Ovary (tissue), 9 donors: ENCODE results near the gene DLAT. TPM values are rescaled to one million over a fixed set of nuclear protein-coding genes. Genes with fewer than 3 reads are reported as not detected.
"Not testable (repeated sequence)": the region's sequence is repeated elsewhere in the genome, so short reads cannot be mapped to it uniquely, and the experiment has no call there.

Source experiments
- DNase-seq, 5 donors: peaks; one replicate each; pipeline ENCODE4 v3.0.0-alpha.2; 2019 to 2020
- H3K27ac ChIP-seq, 2 donors: fragments of 200-600 bp; one replicate each; pipeline versions ENCODE4 v1.5.1 to v1.8.0; 2019 to 2022
- H3K27me3 ChIP-seq: fragments of 200-600 bp; one replicate; pipeline ENCODE4 v1.8.0; 2022
- H3K36me3 ChIP-seq: fragments of 200-600 bp; sonication (generic); one replicate; pipeline ENCODE4 v1.5.1; 2019
- H3K4me1 ChIP-seq: one replicate; pipeline ENCODE4 v1.8.1; 2013; ENCODE audit warnings: mild to moderate bottlenecking, moderate library complexity; ENCODE audit not compliant: insufficient read depth
- H3K4me3 ChIP-seq: fragments of 200-600 bp; sonication (generic); one replicate; pipeline ENCODE4 v1.5.1; 2017
- H3K9me3 ChIP-seq, 2 donors: fragments of 200-600 bp in 1 of 2; sonication (generic) in 1 of 2; one replicate each; pipeline versions ENCODE4 v1.5.1 to v1.8.1; 2013 to 2019; ENCODE audit warnings: mild to moderate bottlenecking in 1 of 2, moderate library complexity in 1 of 2
- CTCF ChIP-seq, 3 donors: fragments of 450-650 bp in 2 of 3; fragments of 200-600 bp in 1 of 3; IDR thresholded peaks; one replicate each; pipeline versions ENCODE4 v1.5.1 to v1.8.0; 2016 to 2022; ENCODE audit warnings: antibody characterized with exemption in 3 of 3, mild to moderate bottlenecking in 1 of 3
- EP300 ChIP-seq: sonication (generic); formaldehyde crosslinking; IDR thresholded peaks from one replicate; pipeline ENCODE4 v1.6.1; 2017; ENCODE audit warnings: antibody characterized with exemption
- POLR2A ChIP-seq: fragments of 450-650 bp; IDR thresholded peaks from one replicate; pipeline ENCODE4 v1.6.1; 2017; ENCODE audit warnings: antibody characterized with exemption, mild to moderate bottlenecking, moderate library complexity
- WGBS, 3 donors: extraction: QIAGEN DNeasy Blood & Tissue Kit in 1 of 3; methylation state at CpG; one replicate each; pipeline versions ENCODE4 v1.1.5 to v1.1.7; 2013 to 2017; 5-methylcytosine and 5-hydroxymethylcytosine counted together
- intact Hi-C, 4 donors: fragments of 100-400 bp; cut with DNase I; formaldehyde crosslinking; loops; one replicate each; pipeline versions ENCODE4 v1.11.0 to v1.15.1; 2022 to 2023
- polyA plus RNA-seq, 2 donors: library from polyadenylated mRNA; stranded (reverse); fragments of 200-250 nt in 1 of 2; fragments of 350-450 nt in 1 of 2; fragmentation: Illumina TruSeq in 1 of 2; extraction: RNeasy Lipid Tissue Mini Kit (QIAGEN cat#74804) in 1 of 2; gene quantifications; one replicate each; pipeline ENCODE4 v1.2.3, GENCODE V29; 2013 to 2014
- total RNA-seq, 7 donors: library from RNA; depleted of rRNA in 2 of 7; stranded (reverse); fragments of >200 nt in 2 of 7; fragmentation: NEBNext Ultra II Directional in 3 of 7; extraction: Animal tissue kit (Norgen Biotek cat#: 25700) in 3 of 7; gene quantifications; one replicate each; pipeline versions ENCODE4 v1.1.0 to v1.2.4, GENCODE V29; 2016 to 2023
- donor health status: DM: no; HTN: no; CAD: no; lungs with moderate emphysema.
- donor health status: DM: no; HTN: no; CAD: no.
- donor health status: Bipolar disorder and iron deficiency.
- donor health status: DM: yes; HTN: yes; CAD: no.
- donor health status: DM: no; HTN: no; CAD: no.
- donor health status: DM: yes; HTN: yes; CAD: no.

The DLAT gene
- total and polyA plus RNA-seq, 9 donors, result 10.8 to 27.8 (median 19.9) TPM

- DNase-seq, result no peak
- H3K27me3 ChIP-seq, result no peaks in the 10 kb centered on the region
- WGBS, 3 donors, result 59 to 69% (median 60%) methylated on average over 4 of the region's 4 CpGs
- H3K4me1 ChIP-seq, result peaks cover 8% of the 10 kb centered on the region
- H3K36me3 ChIP-seq, result peaks cover 2% of the 10 kb centered on the region
- no peak for TF ChIP-seq CTCF (IDR thresholded peaks at IDR 0.05)
- intact Hi-C loops, result loop anchor here in 1 of 4 donors (10.0 kb wide), 1 partner anchor 208 kb away; the partner anchor contains the start of genes ALG9, CFAP68 and FDXACB1
- H3K9me3 ChIP-seq, result no peaks in the 10 kb centered on the region
- no peak overlapping the region for H3K27ac ChIP-seq
- H3K4me3 ChIP-seq, result no peak overlapping the region
Observed at GRCh38 chr11:112082729-112083128, 57.5 kb downstream of the DLAT start.

GRCh38 chr11:112085822-112086421, 60.7 kb downstream of the DLAT start:
- WGBS, 3 donors, result 2% methylated on average over 19 of the region's 19 CpGs
- Histone ChIP-seq H3K4me3 (peak overlapping the region; percentile 71), H3K4me1 (peaks cover 10% of the 10 kb centered on the region), H3K36me3 (no peaks in the 10 kb centered on the region), H3K27me3 (no peaks in the 10 kb centered on the region), H3K27ac (no peak overlapping the region), H3K9me3 (no peaks in the 10 kb centered on the region)
- no peak for TF ChIP-seq POLR2A
- no peak for TF ChIP-seq EP300
- no peak for TF ChIP-seq CTCF (IDR thresholded peaks at IDR 0.05)
- intact Hi-C loops, result loop anchor here in 1 of 4 donors (10.0 kb wide), 1 partner anchor 211 kb away; the partner anchor contains the start of genes ALG9, CFAP68 and FDXACB1
- peak in 1 of 5 donors; percentile 30 for DNase-seq

GRCh38 chr11:112086422-112087191, 61.4 kb downstream of the DLAT start, which contains the start of the genes SDHD and TIMM8B:
TSS of gene SDHD (plus strand) at chr11:112086873. CDS start at chr11:112086908, 35 bp downstream.
TSS of gene TIMM8B (minus strand) at chr11:112086756. CDS start at chr11:112086723, 33 bp downstream.
- Histone ChIP-seq H3K4me3 (peak within 1 kb of the TSS; percentile 71), H3K27me3 (no peaks in the 10 kb centered on the region), H3K4me1 (peaks cover 10% of the 10 kb centered on the region), H3K36me3 (no peaks in the 10 kb centered on the region), H3K9me3 (no peaks in the 10 kb centered on the region), H3K27ac (peak within 1 kb of the TSS; percentile 2 to 23)
- peak; percentile 95 to 96 (median 95) for DNase-seq
- intact Hi-C loops, result loop anchor here in 1 of 4 donors (10.0 kb wide), 1 partner anchor 212 kb away; the partner anchor contains the start of genes ALG9, CFAP68 and FDXACB1
- no peak for TF ChIP-seq EP300
- TF ChIP-seq CTCF (IDR thresholded peaks at IDR 0.05), result peak in 2 of 3 donors; percentile 32 to 37
- TF ChIP-seq POLR2A, result peak; percentile 59
- 0% methylated on average over 45 of the region's 45 CpGs for WGBS, 3 donors

GRCh38 chr11:112087212-112087611, 62.0 kb downstream of the DLAT start:
- Histone ChIP-seq H3K27me3 (no peaks in the 10 kb centered on the region), H3K36me3 (no peaks in the 10 kb centered on the region), H3K9me3 (no peaks in the 10 kb centered on the region), H3K27ac (peak overlapping the region; percentile 2 to 23), H3K4me1 (peaks cover 10% of the 10 kb centered on the region), H3K4me3 (peak overlapping the region; percentile 71)
- no peak for TF ChIP-seq CTCF (IDR thresholded peaks at IDR 0.05)
- no peak for TF ChIP-seq EP300
- no peak for TF ChIP-seq POLR2A
- DNase-seq, result no peak
- whole genome bisulfite sequencing, 3 donors, result 13 to 16% (median 14%) methylated on average over 10 of the region's 10 CpGs
- intact Hi-C loops, result loop anchor here in 1 of 4 donors (10.0 kb wide), 1 partner anchor 212 kb away; the partner anchor contains the start of genes ALG9, CFAP68 and FDXACB1

- DNase-seq, H3K27ac ChIP-seq, H3K9me3 ChIP-seq, H3K4me1 ChIP-seq, H3K27me3 ChIP-seq, H3K4me3 ChIP-seq, intact Hi-C loops, H3K36me3 ChIP-seq: not testable (repeated sequence)
- 96 to 98% (median 97%) methylated on average over 2 of the region's 2 CpGs for WGBS, 3 donors
Observed at GRCh38 chr11:112095302-112095701, 70.1 kb downstream of the DLAT start.
